Measurements from ENCODE around the gene SPATA6L. TPM values are rescaled to one million over a fixed set of nuclear protein-coding genes. Genes with fewer than 3 reads are reported as not detected.

The SPATA6L gene
- total RNA-seq (2014; rRNA removed; shearing (Covaris generic)): 1.0 and 3.1 TPM in 2 replicates

GRCh38 chr9:4666042-4666699, at the start of gene SPATA6L:
Gene SPATA6L, minus strand, starts transcription at chr9:4666480. Its CDS starts 230 bp downstream, at chr9:4666250.
- DNase-seq (ENCODE audit: low read depth): peak; percentile 75

- no peak for DNase-seq (ENCODE audit: low read depth)
These were observed 48.2 kb upstream of the SPATA6L start for GRCh38 chr9:4714266-4715016.

- no peak for DNase-seq (ENCODE audit: low read depth)
These were observed 47.6 kb upstream of the SPATA6L start for GRCh38 chr9:4713849-4714248.

- no peak for DNase-seq (ENCODE audit: low read depth)
These were observed 43.1 kb upstream of the SPATA6L start for GRCh38 chr9:4709380-4709779.

- DNase-seq (ENCODE audit: low read depth): no peak
These were observed 40.8 kb upstream of the SPATA6L start for GRCh38 chr9:4706971-4707622.

- no peak for DNase-seq (ENCODE audit: low read depth)
These were observed 39.7 kb upstream of the SPATA6L start for GRCh38 chr9:4706021-4706420.

GRCh38 chr9:4704129-4704528, 37.8 kb upstream of the SPATA6L start:
- DNase-seq (ENCODE audit: low read depth): no peak

- DNase-seq (ENCODE audit: low read depth): no peak
These were observed 35.2 kb upstream of the SPATA6L start for GRCh38 chr9:4701526-4701925.

GRCh38 chr9:4700932-4701331, 34.7 kb upstream of the SPATA6L start:
- no peak for DNase-seq (ENCODE audit: low read depth)

- no peak for DNase-seq (ENCODE audit: low read depth)
These were observed 33.8 kb upstream of the SPATA6L start for GRCh38 chr9:4700091-4700490.

- no peak for DNase-seq (ENCODE audit: low read depth)
These were observed 25.5 kb upstream of the SPATA6L start for GRCh38 chr9:4691795-4692194.

GRCh38 chr9:4690144-4690543, 23.9 kb upstream of the SPATA6L start:
- no peak for DNase-seq (ENCODE audit: low read depth)

GRCh38 chr9:4689687-4690104, 23.4 kb upstream of the SPATA6L start:
- no peak for DNase-seq (ENCODE audit: low read depth)

GRCh38 chr9:4689021-4689420, 22.7 kb upstream of the SPATA6L start:
- no peak for DNase-seq (ENCODE audit: low read depth)

- DNase-seq (ENCODE audit: low read depth): no peak
These were observed 20.3 kb upstream of the SPATA6L start for GRCh38 chr9:4686584-4686983.

- DNase-seq (ENCODE audit: low read depth): no peak
These were observed 19.8 kb upstream of the SPATA6L start for GRCh38 chr9:4686112-4686511.

GRCh38 chr9:4684820-4685219, 18.5 kb upstream of the SPATA6L start:
- DNase-seq (ENCODE audit: low read depth): no peak

GRCh38 chr9:4680750-4681149, 14.5 kb upstream of the SPATA6L start:
- no peak for DNase-seq (ENCODE audit: low read depth)

- DNase-seq (ENCODE audit: low read depth): no peak
These were observed 13.9 kb upstream of the SPATA6L start for GRCh38 chr9:4680173-4680525.

- peak; percentile 99 for DNase-seq (ENCODE audit: low read depth)
These were observed 13.2 kb upstream of the SPATA6L start, which contains the start of gene CDC37L1 for GRCh38 chr9:4679268-4680172. Gene CDC37L1, plus strand, starts transcription at chr9:4679569. Its CDS starts 199 bp downstream, at chr9:4679768.

- peak; percentile 27 for DNase-seq (ENCODE audit: low read depth)
These were observed 12.5 kb upstream of the SPATA6L start for GRCh38 chr9:4678679-4679267.
